WTC11 (cell line): ENCODE data around the gene FAM3B. TPM values are rescaled to one million over a fixed set of nuclear protein-coding genes. Genes with fewer than 3 reads are reported as not detected.

Source experiments
- ATAC-seq: fragments of 200-7000 bp; cut with Tn5 transposase; 2 replicates; pipeline ENCODE4 v1.10.0; 2021; ENCODE audit warnings: mild to moderate bottlenecking, moderate library complexity
- CTCF ChIA-PET: fragments of 300-600 bp; sonication (Branson Sonifier 250); formaldehyde crosslinking; loops from one replicate; lab custom pipeline; 2021; ENCODE audit warnings: antibody characterized with exemption; lab: Charles Lee
- POLR2A ChIA-PET: fragments of 350-600 bp; sonication (Branson Sonifier 250); formaldehyde crosslinking; loops from one replicate; lab custom pipeline; 2021; ENCODE audit warnings: antibody characterized with exemption; lab: Charles Lee
- DNase-seq: peaks from one replicate; pipeline ENCODE4 v3.0.0; 2021; ENCODE audit warnings: low spot score
- H3K27ac Mint-ChIP-seq: 2 replicates; pipeline ENCODE4 v1.8.0; 2021; ENCODE audit warnings: mixed read lengths
- H3K27me3 Mint-ChIP-seq: 2 replicates; pipeline ENCODE4 v1.8.0; 2021; ENCODE audit warnings: low read depth, mild to moderate bottlenecking, moderate library complexity, mixed read lengths
- H3K36me3 Mint-ChIP-seq: 2 replicates; pipeline ENCODE4 v1.8.0; 2021; ENCODE audit warnings: mixed read lengths
- H3K4me1 Mint-ChIP-seq: 2 replicates; pipeline ENCODE4 v1.8.0; 2022; ENCODE audit warnings: mixed read lengths
- H3K4me3 Mint-ChIP-seq: 2 replicates; pipeline ENCODE4 v1.8.0; 2021; ENCODE audit warnings: mild to moderate bottlenecking, moderate library complexity, mixed read lengths
- H3K9me3 Mint-ChIP-seq: 2 replicates; pipeline ENCODE4 v1.8.0; 2021; ENCODE audit warnings: mixed read lengths
- EMX1 ChIP-seq: fragments of 250-450 bp; sonication (Bioruptor Pico); IDR thresholded peaks from 2 replicates; pipeline ENCODE4 v1.8.0; 2021; ENCODE audit warnings: mild to moderate bottlenecking
- HMGA2 ChIP-seq: fragments of 250-450 bp; sonication (Bioruptor Pico); IDR thresholded peaks from 2 replicates; pipeline ENCODE4 v1.4.0; 2021; ENCODE audit warnings: mild to moderate bottlenecking, moderate library complexity
- IRF1 ChIP-seq: sonication (generic); formaldehyde crosslinking; IDR thresholded peaks from 2 replicates; pipeline ENCODE4 v1.8.0; 2023; ENCODE audit warnings: missing genetic modification reagents
- JAZF1 ChIP-seq: fragments of 250-450 bp; sonication (Bioruptor Pico); IDR thresholded peaks from 2 replicates; pipeline ENCODE4 v1.9.0; 2021; ENCODE audit warnings: moderate library complexity, mild to moderate bottlenecking, inconsistent platforms
- OVOL2 ChIP-seq: fragments of 250-450 bp; sonication (Bioruptor Pico); IDR thresholded peaks from 2 replicates; pipeline ENCODE4 v1.9.0; 2021; ENCODE audit warnings: mild to moderate bottlenecking, borderline replicate concordance
- RELA ChIP-seq: sonication (generic); formaldehyde crosslinking; IDR thresholded peaks from 2 replicates; pipeline ENCODE4 v1.8.1; 2022; ENCODE audit warnings: missing genetic modification reagents, mild to moderate bottlenecking, borderline replicate concordance
- TP53 ChIP-seq: sonication (generic); formaldehyde crosslinking; IDR thresholded peaks from 2 replicates; pipeline ENCODE4 v1.8.1; 2023; ENCODE audit warnings: mild to moderate bottlenecking, missing genetic modification reagents
- ZNF281 ChIP-seq: sonication (generic); formaldehyde crosslinking; IDR thresholded peaks from 2 replicates; pipeline ENCODE4 v1.8.0; 2023; ENCODE audit warnings: mild to moderate bottlenecking, missing genetic modification reagents
- ZNF671 ChIP-seq: fragments of 250-450 bp; sonication (Bioruptor Pico); IDR thresholded peaks from 2 replicates; pipeline ENCODE4 v1.8.0; 2021; ENCODE audit warnings: mild to moderate bottlenecking
- ZSCAN18 ChIP-seq: fragments of 250-450 bp; sonication (Bioruptor Pico); IDR thresholded peaks from 2 replicates; pipeline ENCODE4 v2.1.2; 2022; ENCODE audit warnings: mild to moderate bottlenecking, moderate library complexity
- total RNA-seq: library from RNA; stranded (reverse); gene quantifications from 3 replicates; pipeline ENCODE4 v1.2.3, GENCODE V29; 2021
- TF ChIP-seq, protein P1 (sequence below): sonication (generic); formaldehyde crosslinking; IDR thresholded peaks from 2 replicates; pipeline ENCODE4 v1.8.1; 2022; ENCODE audit warnings: mild to moderate bottlenecking, missing genetic modification reagents, moderate library complexity, borderline replicate concordance
- TF ChIP-seq, protein P2 (sequence below): sonication (generic); formaldehyde crosslinking; IDR thresholded peaks from 2 replicates; pipeline ENCODE4 v1.8.1; 2023; ENCODE audit warnings: mild to moderate bottlenecking, moderate library complexity, missing genetic modification reagents

FAM3B gene
- total RNA-seq, 1 experiment from 2014 or later: 1.4 TPM

GRCh38 chr21:41403966-41404365 lies 87.4 kb downstream of the FAM3B start:
- no peak for ATAC-seq
- TF ChIP-seq, protein P1, sequence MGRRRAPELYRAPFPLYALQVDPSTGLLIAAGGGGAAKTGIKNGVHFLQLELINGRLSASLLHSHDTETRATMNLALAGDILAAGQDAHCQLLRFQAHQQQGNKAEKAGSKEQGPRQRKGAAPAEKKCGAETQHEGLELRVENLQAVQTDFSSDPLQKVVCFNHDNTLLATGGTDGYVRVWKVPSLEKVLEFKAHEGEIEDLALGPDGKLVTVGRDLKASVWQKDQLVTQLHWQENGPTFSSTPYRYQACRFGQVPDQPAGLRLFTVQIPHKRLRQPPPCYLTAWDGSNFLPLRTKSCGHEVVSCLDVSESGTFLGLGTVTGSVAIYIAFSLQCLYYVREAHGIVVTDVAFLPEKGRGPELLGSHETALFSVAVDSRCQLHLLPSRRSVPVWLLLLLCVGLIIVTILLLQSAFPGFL (CRISPR knock-in tag): no peak
- TF ChIP-seq JAZF1 (CRISPR knock-in tag) (no peak), ZNF671 (CRISPR knock-in tag) (no peak), EMX1 (CRISPR knock-in tag) (no peak), OVOL2 (CRISPR knock-in tag) (no peak)
- TF ChIP-seq, all 79 proteins: peak for 0
- Mint-ChIP-seq H3K36me3 (no peaks in the 10 kb centered on the region), H3K27ac (no peak overlapping the region), H3K9me3 (no peaks in the 10 kb centered on the region), H3K4me3 (no peak overlapping the region), H3K4me1 (no peaks in the 10 kb centered on the region), H3K27me3 (no peaks in the 10 kb centered on the region)
- ChIA-PET POLR2A (no interaction called here), CTCF (interaction anchor here (1.0 kb wide), 1 partner anchor 121 kb away, joined by 3 read pairs; no protein-coding TSS in a partner anchor)
- no peak for DNase-seq

DNA sequence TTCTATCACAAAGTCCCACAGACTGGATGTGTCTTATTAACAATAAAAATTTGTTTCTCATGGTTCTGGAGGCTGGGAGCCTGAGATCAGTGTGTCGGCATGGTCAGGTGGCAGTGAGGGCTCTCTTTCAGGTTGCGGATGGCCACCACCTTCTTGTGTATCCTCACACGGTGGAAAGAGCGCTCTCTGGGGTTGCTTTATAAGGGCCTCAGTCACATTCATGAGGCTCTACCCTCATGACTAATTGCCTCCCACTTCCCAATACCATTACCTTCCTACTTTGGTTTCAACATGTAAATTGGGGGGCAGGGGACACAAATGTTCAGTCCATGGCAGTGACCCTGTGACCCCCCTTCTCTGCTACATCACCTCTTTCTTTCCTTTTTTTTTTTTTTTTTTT lies 88.7 kb downstream of the FAM3B start:
- POLR2A ChIA-PET: no interaction called here
- Mint-ChIP-seq H3K27ac (no peak overlapping the region), H3K4me1 (no peaks in the 10 kb centered on the region), H3K9me3 (peaks cover 3% of the 10 kb centered on the region), H3K36me3 (peaks cover 5% of the 10 kb centered on the region), H3K4me3 (no peak overlapping the region), H3K27me3 (no peaks in the 10 kb centered on the region)
- CTCF ChIA-PET: interaction anchor here (0.7 kb wide), 1 partner anchor 51 kb away, joined by 6 read pairs; no protein-coding TSS in a partner anchor
- ATAC-seq (no peak), DNase-seq (no peak)
- no peak for TF ChIP-seq ZSCAN18
- no peak for TF ChIP-seq TP53 (CRISPR knock-in tag)
- TF ChIP-seq, protein P2, sequence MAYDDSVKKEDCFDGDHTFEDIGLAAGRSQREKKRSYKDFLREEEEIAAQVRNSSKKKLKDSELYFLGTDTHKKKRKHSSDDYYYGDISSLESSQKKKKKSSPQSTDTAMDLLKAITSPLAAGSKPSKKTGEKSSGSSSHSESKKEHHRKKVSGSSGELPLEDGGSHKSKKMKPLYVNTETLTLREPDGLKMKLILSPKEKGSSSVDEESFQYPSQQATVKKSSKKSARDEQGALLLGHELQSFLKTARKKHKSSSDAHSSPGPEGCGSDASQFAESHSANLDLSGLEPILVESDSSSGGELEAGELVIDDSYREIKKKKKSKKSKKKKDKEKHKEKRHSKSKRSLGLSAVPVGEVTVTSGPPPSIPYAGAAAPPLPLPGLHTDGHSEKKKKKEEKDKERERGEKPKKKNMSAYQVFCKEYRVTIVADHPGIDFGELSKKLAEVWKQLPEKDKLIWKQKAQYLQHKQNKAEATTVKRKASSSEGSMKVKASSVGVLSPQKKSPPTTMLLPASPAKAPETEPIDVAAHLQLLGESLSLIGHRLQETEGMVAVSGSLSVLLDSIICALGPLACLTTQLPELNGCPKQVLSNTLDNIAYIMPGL (CRISPR knock-in tag): no peak
- TF ChIP-seq ZNF281: no peak
- no peak for TF ChIP-seq HMGA2 (CRISPR knock-in tag)
- TF ChIP-seq IRF1: no peak

DNA sequence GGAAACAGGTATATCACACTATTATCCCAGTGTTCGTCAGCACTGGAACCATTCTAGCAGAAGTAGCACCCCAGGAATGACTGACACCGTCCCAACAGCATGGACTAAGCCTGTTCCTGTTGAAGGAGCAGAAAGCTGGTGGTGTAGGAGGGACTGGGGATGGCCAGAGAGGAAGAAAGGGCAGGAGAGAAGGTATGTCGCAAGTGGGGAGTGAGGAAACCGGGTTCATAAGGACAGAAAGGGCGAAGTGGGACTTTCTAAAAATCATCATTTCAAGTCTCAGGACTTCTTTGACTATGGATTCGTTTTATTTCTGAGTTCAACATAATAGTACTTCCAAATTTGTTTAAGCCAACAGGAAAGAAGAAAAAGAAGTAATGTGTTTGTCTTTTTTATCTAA lies 89.7 kb downstream of the FAM3B start:
- H3K27me3 Mint-ChIP-seq: no peaks in the 10 kb centered on the region
- ATAC-seq (no peak), DNase-seq (no peak)
- H3K36me3 Mint-ChIP-seq: peaks cover 12% of the 10 kb centered on the region
- no peaks in the 10 kb centered on the region for H3K4me1 Mint-ChIP-seq
- TF ChIP-seq RELA (CRISPR knock-in tag): no peak
- POLR2A ChIA-PET: no interaction called here
- no peak overlapping the region for H3K27ac Mint-ChIP-seq
- no peak overlapping the region for H3K4me3 Mint-ChIP-seq
- peaks cover 11% of the 10 kb centered on the region for H3K9me3 Mint-ChIP-seq
- CTCF ChIA-PET: no interaction called here

Other genes starting within 250 kb of the FAM3B start
- 9.8 to 11.8 TPM (median 11.1 TPM) in 3 replicates for gene BACE2, start 148.6 kb upstream of the FAM3B start, total RNA-seq
- gene MX2, start 45.2 kb downstream of the FAM3B start, total RNA-seq: 2.6 to 4.0 TPM (median 2.7 TPM) in 3 replicates
- gene MX1, start 109.4 kb downstream of the FAM3B start, total RNA-seq: 3.6 to 4.6 TPM (median 4.0 TPM) in 3 replicates
- gene TMPRSS2, start 191.4 kb downstream of the FAM3B start, total RNA-seq: 8.5 to 10.4 TPM (median 8.9 TPM) in 3 replicates